H1 (cell line): ENCODE results near the gene CCDC154. TPM values are rescaled to one million over a fixed set of nuclear protein-coding genes. Genes with fewer than 3 reads are reported as not detected.

Source experiments
- CTCF ChIA-PET: fragments of 300-600 bp; sonication (Branson Sonifier 250); formaldehyde crosslinking; loops from one replicate; lab custom pipeline; 2021; ENCODE audit not compliant: partially characterized antibody; lab: Charles Lee
- POLR2A ChIA-PET: fragments of 300-600 bp; sonication (Branson Sonifier 250); formaldehyde crosslinking; loops from one replicate; lab custom pipeline; 2021; ENCODE audit warnings: inconsistent platforms; ENCODE audit not compliant: partially characterized antibody; lab: Charles Lee
- DNase-seq, 2 experiments: peaks; one replicate each; pipeline versions ENCODE4 v3.0.0 to v3.0.0-alpha.2; 2010 to 2022; ENCODE audit warnings: low spot score in 2 of 2, low read depth in 1 of 2, mixed read lengths in 1 of 2
- FAIRE-seq: peaks from 2 replicates; lab custom pipeline; 2011; peaks lifted over from hg19 to GRCh38; lab: Jason Lieb, UNC
- H2AFZ ChIP-seq: 2 replicates; pipeline ENCODE4 v1.8.1; 2012; ENCODE audit warnings: low read length, inconsistent platforms
- H2AK5ac ChIP-seq: 2 replicates; pipeline ENCODE4 v1.6.1; 2013; ENCODE audit warnings: low read depth, low read length
- H2BK120ac ChIP-seq: replicated peaks from 2 replicates; pipeline ENCODE3; 2013; ENCODE audit warnings: low read depth, low read length, inconsistent platforms
- H2BK12ac ChIP-seq: 2 replicates; pipeline ENCODE4 v1.6.1; 2013; ENCODE audit warnings: low read depth, low read length
- H2BK15ac ChIP-seq: 2 replicates; pipeline ENCODE4 v1.6.1; 2013; ENCODE audit warnings: low read length
- H2BK20ac ChIP-seq: 2 replicates; pipeline ENCODE4 v1.6.1; 2013; ENCODE audit warnings: low read length
- H2BK5ac ChIP-seq: 2 replicates; pipeline ENCODE4 v1.6.1; 2013; ENCODE audit warnings: low read depth, low read length
- H3K14ac ChIP-seq: 2 replicates; pipeline ENCODE4 v1.6.1; 2013; ENCODE audit warnings: inconsistent platforms; ENCODE audit not compliant: insufficient read length
- H3K18ac ChIP-seq: 2 replicates; pipeline ENCODE4 v1.6.1; 2013; ENCODE audit warnings: low read length; ENCODE audit errors: extremely low read depth
- H3K23ac ChIP-seq: 2 replicates; pipeline ENCODE4 v1.6.1; 2013; ENCODE audit warnings: inconsistent platforms; ENCODE audit not compliant: insufficient read length
- H3K23me2 ChIP-seq: 2 replicates; pipeline ENCODE4 v1.6.1; 2013; ENCODE audit warnings: low read depth, low read length
- H3K27ac ChIP-seq: 2 replicates; pipeline ENCODE4 v1.6.1; 2011; ENCODE audit warnings: low read depth, low read length, inconsistent platforms
- H3K27me3 ChIP-seq, 4 experiments: replicated peaks in 1 of 4; 1 replicate in 1 of 4; 2 replicates in 3 of 4; pipeline versions ENCODE4 v1.6.1 to v1.8.1; 2011 to 2013; ENCODE audit warnings: low read length in 3 of 4, mild to moderate bottlenecking in 3 of 4, inconsistent platforms in 2 of 4, mixed read lengths in 2 of 4, moderate library complexity in 1 of 4; ENCODE audit not compliant: control insufficient read depth in 3 of 4, insufficient read depth in 3 of 4; ENCODE audit errors: extremely low read depth in 1 of 4
- H3K36me3 ChIP-seq, 4 experiments: 2 replicates each; pipeline versions ENCODE4 v1.6.1 to v1.8.1; 2011 to 2013; ENCODE audit warnings: mild to moderate bottlenecking in 4 of 4, low read length in 3 of 4, moderate library complexity in 2 of 4, control low read depth in 1 of 4, inconsistent platforms in 1 of 4; ENCODE audit not compliant: insufficient read depth in 4 of 4, control insufficient read depth in 2 of 4
- H3K4ac ChIP-seq: replicated peaks from 2 replicates; pipeline ENCODE3; 2013; ENCODE audit warnings: low read length, low read depth, mixed read lengths, inconsistent platforms; ENCODE audit not compliant: insufficient read length
- H3K4me1 ChIP-seq, 4 experiments: replicated peaks in 1 of 4; 1 replicate in 1 of 4; 2 replicates in 3 of 4; pipeline versions ENCODE4 v1.6.1 to v1.8.1; 2011 to 2013; ENCODE audit warnings: low read length in 3 of 4, inconsistent platforms in 2 of 4, mixed read lengths in 1 of 4; ENCODE audit not compliant: insufficient read depth in 4 of 4, control insufficient read depth in 3 of 4
- H3K4me2 ChIP-seq, 2 experiments: 2 replicates each; pipeline versions ENCODE4 v1.6.1 to v1.8.1; 2011 to 2013; ENCODE audit warnings: low read depth in 2 of 2, low read length in 2 of 2, control low read depth in 1 of 2, inconsistent platforms in 1 of 2, mild to moderate bottlenecking in 1 of 2; ENCODE audit not compliant: insufficient read depth in 1 of 2
- H3K4me3 ChIP-seq, 4 experiments: fragments of 200-600, 300-600 bp in 1 of 4; sonication (generic), shearing (Covaris generic), sonication (Bioruptor Twin) in 1 of 4; 2 replicates each; pipeline versions ENCODE4 v1.5.1 to v1.8.1; 2011 to 2016; ENCODE audit warnings: low read length in 4 of 4, low read depth in 3 of 4, control low read depth in 2 of 4, inconsistent platforms in 2 of 4, mild to moderate bottlenecking in 2 of 4, mixed read lengths in 1 of 4, moderate library complexity in 1 of 4; ENCODE audit not compliant: insufficient read depth in 2 of 4; ENCODE audit errors: extremely low read depth in 1 of 4
- H3K56ac ChIP-seq: replicated peaks from 2 replicates; pipeline ENCODE3; 2013; ENCODE audit warnings: low read depth, mild to moderate bottlenecking, mixed read lengths, low read length, inconsistent platforms; ENCODE audit not compliant: insufficient read length
- H3K79me1 ChIP-seq: 2 replicates; pipeline ENCODE4 v1.6.1; 2013; ENCODE audit warnings: low read depth, low read length, control low read depth
- H3K79me2 ChIP-seq, 2 experiments: 2 replicates each; pipeline versions ENCODE4 v1.6.1 to v1.8.1; 2012 to 2013; ENCODE audit warnings: low read length in 2 of 2, mild to moderate bottlenecking in 2 of 2, inconsistent platforms in 1 of 2; ENCODE audit not compliant: insufficient read depth in 2 of 2, control insufficient read depth in 1 of 2
- H3K9ac ChIP-seq, 4 experiments: replicated peaks in 1 of 4; 1 replicate in 1 of 4; 2 replicates in 3 of 4; pipeline versions ENCODE4 v1.6.1 to v1.8.1; 2011 to 2013; ENCODE audit warnings: low read depth in 3 of 4, low read length in 3 of 4, control low read depth in 2 of 4, mild to moderate bottlenecking in 2 of 4, moderate library complexity in 2 of 4, inconsistent platforms in 1 of 4; ENCODE audit errors: extremely low read depth in 1 of 4
- H3K9me3 ChIP-seq, 2 experiments: 2 replicates each; pipeline versions ENCODE4 v1.6.1 to v1.8.1; 2012 to 2013; ENCODE audit warnings: mild to moderate bottlenecking in 2 of 2, moderate library complexity in 2 of 2, control low read depth in 1 of 2, inconsistent platforms in 1 of 2, low read depth in 1 of 2, low read length in 1 of 2, mixed read lengths in 1 of 2; ENCODE audit not compliant: insufficient read depth in 2 of 2
- H4K20me1 ChIP-seq, 2 experiments: replicated peaks in 1 of 2; 2 replicates each; pipeline versions ENCODE3 to v1.8.1; 2011 to 2013; ENCODE audit warnings: inconsistent platforms in 2 of 2, low read length in 2 of 2, mild to moderate bottlenecking in 1 of 2; ENCODE audit not compliant: insufficient read depth in 2 of 2, control insufficient read depth in 1 of 2
- H4K5ac ChIP-seq: 2 replicates; pipeline ENCODE4 v1.6.1; 2013; ENCODE audit warnings: low read length, low read depth, mixed read lengths, inconsistent platforms; ENCODE audit not compliant: insufficient read length
- H4K8ac ChIP-seq: 2 replicates; pipeline ENCODE4 v1.8.0; 2013; ENCODE audit warnings: mild to moderate bottlenecking, moderate library complexity, low read length, inconsistent platforms; ENCODE audit not compliant: insufficient read depth; ENCODE audit errors: extremely low read depth
- H4K91ac ChIP-seq: replicated peaks from 2 replicates; pipeline ENCODE3; 2013; ENCODE audit warnings: low read length, mixed read lengths, inconsistent platforms; ENCODE audit not compliant: insufficient read length
- CBX5 ChIP-seq: fragments of 300-800, 300-1000 bp; sonication (generic); IDR thresholded peaks from 2 replicates; pipeline ENCODE4 v1.7.1; 2016; ENCODE audit warnings: antibody characterized with exemption, low read length, low read depth
- EGR1 ChIP-seq: IDR thresholded peaks from 2 replicates; pipeline ENCODE4 v1.6.1; 2011; ENCODE audit warnings: low read depth, low read length, borderline replicate concordance
- EZH2 ChIP-seq: fragments of 200-600 bp; sonication (generic); IDR thresholded peaks from 2 replicates; pipeline ENCODE4 v1.7.1; 2012; ENCODE audit warnings: low read depth, mild to moderate bottlenecking, moderate library complexity, low read length, inconsistent platforms; ENCODE audit not compliant: severe bottlenecking
- POLR2AphosphoS5 ChIP-seq: IDR thresholded peaks from 2 replicates; pipeline ENCODE4 v1.6.1; 2011; ENCODE audit warnings: low read depth, low read length
- SAP30 ChIP-seq: fragments of 300-600 bp; sonication (generic); IDR thresholded peaks from 2 replicates; pipeline ENCODE4 v1.7.1; 2012; ENCODE audit warnings: low read length, moderate library complexity, mild to moderate bottlenecking, inconsistent platforms; ENCODE audit not compliant: insufficient read depth, insufficient replicate concordance
- TAF7 ChIP-seq: optimal IDR thresholded peaks from 2 replicates; pipeline ENCODE3; 2011; ENCODE audit warnings: low read depth, mild to moderate bottlenecking, inconsistent platforms, low read length, moderate library complexity, borderline replicate concordance
- USF2 ChIP-seq: IDR thresholded peaks from 2 replicates; pipeline ENCODE4 v1.6.1; 2011; ENCODE audit warnings: low read length, improper control_type of control experiment
- WGBS, 2 experiments: shearing (Covaris generic) in 1 of 2; methylation state at CpG; one replicate each; pipeline versions ENCODE4 v1.1.6 to v1.1.7; 2013 to 2015; ENCODE audit warnings: low lambda C conversion rate in 2 of 2, mixed read lengths in 2 of 2, inconsistent platforms in 1 of 2, low coverage in 1 of 2, missing lambda C conversion rate in 1 of 2; ENCODE audit not compliant: insufficient replicate concordance in 2 of 2, insufficient coverage in 1 of 2, insufficient read length in 1 of 2; ENCODE audit errors: extremely low coverage in 1 of 2, missing lambda C conversion rate in 1 of 2; 5-methylcytosine and 5-hydroxymethylcytosine counted together
- polyA plus RNA-seq, 7 experiments: library from polyadenylated mRNA; depleted of rRNA in 3 of 7; stranded (reverse) in 5 of 7; unstranded in 2 of 7; fragments of >200 nt in 5 of 7; fragments of 200-250 nt in 2 of 7; gene quantifications; 1 replicate in 5 of 7; 2 replicates in 1 of 7; 4 replicates in 1 of 7; pipeline versions ENCODE4 v1.2.1 to v1.2.3, GENCODE V29; 2011 to 2013; ENCODE audit warnings: missing spikeins in 2 of 7, mixed read lengths in 2 of 7
- total RNA-seq: library from RNA; stranded (reverse); fragmentation: NEBNext Ultra II Directional; extraction: Animal tissue kit (Norgen Biotek cat#: 25700); gene quantifications from 2 replicates; pipeline ENCODE4 v1.2.1, GENCODE V29; 2021

Gene CCDC154
- total and polyA plus RNA-seq, 2 of the 8 experiments (the other 6 are each of a cell fraction or from before 2014, with no cell fraction given), result 0.15 to 0.88 TPM

GRCh38 chr16:1488054-1488601 lies 43.8 kb upstream of the CCDC154 start:
- H3K79me2 ChIP-seq, result no peaks in the 10 kb centered on the region
- no peak overlapping the region; the same call in 1 of the 2 replicates for H2AFZ ChIP-seq
- H2BK12ac ChIP-seq, result no peak overlapping the region
- DNase-seq (peak in 1 of 2 experiments; percentile 41), FAIRE-seq (no peak)
- no peaks in the 10 kb centered on the region; a peak in 1 of 4 replicates for H3K9me3 ChIP-seq
- H4K91ac ChIP-seq, result no peak overlapping the region
- H4K20me1 ChIP-seq, result no peaks in the 10 kb centered on the region
- no peak overlapping the region for H3K27ac ChIP-seq
- H3K56ac ChIP-seq, result no peak overlapping the region
- no peak overlapping the region for H3K4me2 ChIP-seq
- H3K18ac ChIP-seq, result no peak overlapping the region
- no peak overlapping the region for H3K4me3 ChIP-seq
- no peak overlapping the region for H3K23ac ChIP-seq
- TF ChIP-seq SAP30 (no peak), POLR2AphosphoS5 (no peak), CBX5 (no peak), USF2 (no peak), TAF7 (no peak), EGR1 (no peak), EZH2 (no peak)
- H3K79me1 ChIP-seq, result no peaks in the 10 kb centered on the region
- no peaks in the 10 kb centered on the region for H3K4me1 ChIP-seq
- no peak overlapping the region for H3K14ac ChIP-seq
- H4K5ac ChIP-seq, result no peak overlapping the region
- POLR2A ChIA-PET, result interaction anchor here (1.0 to 16.8 kb wide), 2 partner anchors 14 to 23 kb away, joined by 4 to 175 read pairs; no protein-coding TSS in a partner anchor
- peaks cover 0 to 5% (median 0%) of the 10 kb centered on the region in 4 experiments; a peak in 1 of 7 replicates for H3K27me3 ChIP-seq
- H3K23me2 ChIP-seq, result peaks cover 4% of the 10 kb centered on the region; the same call in 1 of the 2 replicates
- H4K8ac ChIP-seq, result peak overlapping the region; percentile 92; the same call in 1 of the 2 replicates
- no peak overlapping the region for H2BK20ac ChIP-seq
- no peak overlapping the region for H2BK5ac ChIP-seq
- H2BK15ac ChIP-seq, result no peak overlapping the region
- WGBS, 2 experiments, result 89% methylated on average over 19 of the region's 24 CpGs; no CpG with 5 or more reads in 1 of the 2 experiments
- H3K36me3 ChIP-seq, result no peaks in the 10 kb centered on the region
- H2AK5ac ChIP-seq, result no peak overlapping the region
- CTCF ChIA-PET, result no interaction called here
- H3K9ac ChIP-seq, result no peak overlapping the region
- no peak overlapping the region for H2BK120ac ChIP-seq
- no peak overlapping the region for H3K4ac ChIP-seq
